Trophoblast cell (in vitro differentiated cells and primary cell): ENCODE data around the gene SLC35A3.

Experiments used
- DNase-seq, 2 donors: peaks; one replicate each; pipeline ENCODE4 v3.0.0-alpha.2; 2016
- H2AFZ ChIP-seq: 2 replicates; pipeline ENCODE4 v1.6.1; 2013; ENCODE audit warnings: low read length, moderate library complexity, mild to moderate bottlenecking; ENCODE audit not compliant: insufficient read depth, poor library complexity
- H2AK5ac ChIP-seq: 2 replicates; pipeline ENCODE4 v1.6.1; 2013; ENCODE audit warnings: mild to moderate bottlenecking, low read length
- H2BK120ac ChIP-seq: 2 replicates; pipeline ENCODE4 v1.6.1; 2013; ENCODE audit warnings: low read length, mild to moderate bottlenecking, moderate library complexity; ENCODE audit not compliant: insufficient read depth, poor library complexity
- H2BK12ac ChIP-seq: 2 replicates; pipeline ENCODE4 v1.6.1; 2013; ENCODE audit warnings: mild to moderate bottlenecking, low read length, moderate library complexity
- H2BK5ac ChIP-seq: 2 replicates; pipeline ENCODE4 v1.6.1; 2013; ENCODE audit warnings: low read length, low read depth, moderate library complexity, mild to moderate bottlenecking; ENCODE audit not compliant: poor library complexity
- H3K14ac ChIP-seq: 2 replicates; pipeline ENCODE4 v1.6.1; 2013; ENCODE audit warnings: mild to moderate bottlenecking, low read length
- H3K18ac ChIP-seq: 2 replicates; pipeline ENCODE4 v1.6.1; 2013; ENCODE audit warnings: mild to moderate bottlenecking, low read length
- H3K23ac ChIP-seq: 2 replicates; pipeline ENCODE4 v1.6.1; 2013; ENCODE audit warnings: low read length
- H3K27ac ChIP-seq: 2 replicates; pipeline ENCODE4 v1.5.1; 2013; ENCODE audit warnings: low read depth, mild to moderate bottlenecking, inconsistent platforms, low read length, moderate library complexity
- H3K27me3 ChIP-seq: 2 replicates; pipeline ENCODE4 v1.6.1; 2013; ENCODE audit warnings: inconsistent platforms, mild to moderate bottlenecking, low read length, moderate library complexity; ENCODE audit not compliant: insufficient read depth
- H3K36me3 ChIP-seq, 2 experiments: 1 replicate in 1 of 2; 2 replicates in 1 of 2; pipeline ENCODE4 v1.6.1; 2013; ENCODE audit warnings: low read length in 2 of 2, mild to moderate bottlenecking in 2 of 2, moderate library complexity in 1 of 2; ENCODE audit not compliant: insufficient read depth in 2 of 2, control insufficient read depth in 1 of 2
- H3K4ac ChIP-seq: 2 replicates; pipeline ENCODE4 v1.6.1; 2013; ENCODE audit warnings: low read depth, mild to moderate bottlenecking, low read length, moderate library complexity
- H3K4me1 ChIP-seq, 2 experiments: 1 replicate in 1 of 2; 2 replicates in 1 of 2; pipeline ENCODE4 v1.6.1; 2013; ENCODE audit warnings: low read length in 2 of 2, mild to moderate bottlenecking in 2 of 2, moderate library complexity in 1 of 2; ENCODE audit not compliant: insufficient read depth in 2 of 2, control insufficient read depth in 1 of 2
- H3K4me2 ChIP-seq: 2 replicates; pipeline ENCODE4 v1.6.1; 2013; ENCODE audit warnings: inconsistent platforms, mild to moderate bottlenecking, low read length, moderate library complexity
- H3K4me3 ChIP-seq: 2 replicates; pipeline ENCODE4 v1.5.1; 2013; ENCODE audit warnings: mild to moderate bottlenecking, low read depth, low read length, inconsistent platforms
- H3K79me1 ChIP-seq: one replicate; pipeline ENCODE4 v1.6.1; 2013; ENCODE audit warnings: low read length
- H3K79me2 ChIP-seq: 2 replicates; pipeline ENCODE4 v1.6.1; 2013; ENCODE audit warnings: low read length, mild to moderate bottlenecking; ENCODE audit not compliant: control insufficient read depth, insufficient read depth, poor library complexity
- H3K9ac ChIP-seq: 2 replicates; pipeline ENCODE4 v1.6.1; 2013; ENCODE audit warnings: mild to moderate bottlenecking, low read length
- H3K9me3 ChIP-seq: 2 replicates; pipeline ENCODE4 v1.6.1; 2013; ENCODE audit warnings: low read depth, mild to moderate bottlenecking, control low read depth, inconsistent platforms, low read length; ENCODE audit not compliant: insufficient read depth
- H4K12ac ChIP-seq: 2 replicates; pipeline ENCODE4 v1.6.1; 2013; ENCODE audit warnings: low read depth, mild to moderate bottlenecking, low read length, moderate library complexity
- H4K8ac ChIP-seq: 2 replicates; pipeline ENCODE4 v1.6.1; 2013; ENCODE audit warnings: low read depth, mild to moderate bottlenecking, low read length, moderate library complexity
- H4K91ac ChIP-seq: one replicate; pipeline ENCODE4 v1.6.1; 2013; ENCODE audit warnings: low read depth, mild to moderate bottlenecking, low read length, moderate library complexity
- WGBS: extraction: QIAGEN DNeasy Blood & Tissue Kit; methylation state at CpG from one replicate; pipeline ENCODE4 v1.1.7; 2013; ENCODE audit warnings: missing lambda C conversion rate; ENCODE audit not compliant: insufficient read length, insufficient coverage; ENCODE audit errors: extremely low coverage; 5-methylcytosine and 5-hydroxymethylcytosine counted together

The SLC35A3 gene

GRCh38 chr1:100070201-100070939 is 100.6 kb downstream of the SLC35A3 start:
- Histone ChIP-seq H4K8ac (no peak overlapping the region), H3K79me2 (no peaks in the 10 kb centered on the region), H3K9me3 (no peaks in the 10 kb centered on the region), H3K4ac (no peak overlapping the region), H3K18ac (no peak overlapping the region), H3K27ac (no peak overlapping the region), H3K14ac (no peak overlapping the region), H4K12ac (no peak overlapping the region), H3K27me3 (no peaks in the 10 kb centered on the region), H2BK5ac (no peak overlapping the region), H3K9ac (no peak overlapping the region), H3K23ac (no peak overlapping the region), H3K4me2 (no peak overlapping the region), H3K79me1 (no peaks in the 10 kb centered on the region), H3K36me3 (peaks cover 19 to 40% of the 10 kb centered on the region in 2 experiments), H3K4me1 (no peaks in the 10 kb centered on the region), H3K4me3 (no peak overlapping the region), H2AK5ac (no peak overlapping the region), H2AFZ (no peak overlapping the region), H4K91ac (no peak overlapping the region), H2BK120ac (no peak overlapping the region), H2BK12ac (no peak overlapping the region)
- no CpG with 5 or more reads among the region's 5 CpGs for WGBS
- no peak for DNase-seq

GRCh38 chr1:100073531-100073930 is 103.7 kb downstream of the SLC35A3 start:
- Histone ChIP-seq H2AFZ (no peak overlapping the region), H3K9me3 (no peaks in the 10 kb centered on the region), H3K4me1 (no peaks in the 10 kb centered on the region), H3K27ac (no peak overlapping the region), H4K12ac (no peak overlapping the region), H3K18ac (no peak overlapping the region), H3K79me2 (no peaks in the 10 kb centered on the region), H3K4me2 (no peak overlapping the region), H3K23ac (no peak overlapping the region), H4K91ac (no peak overlapping the region), H3K27me3 (no peaks in the 10 kb centered on the region), H3K9ac (no peak overlapping the region), H2BK12ac (no peak overlapping the region), H2BK120ac (no peak overlapping the region), H3K4me3 (no peak overlapping the region), H2BK5ac (no peak overlapping the region), H3K36me3 (peaks cover 13 to 32% of the 10 kb centered on the region in 2 experiments), H2AK5ac (no peak overlapping the region), H3K14ac (no peak overlapping the region), H4K8ac (no peak overlapping the region), H3K4ac (no peak overlapping the region), H3K79me1 (no peaks in the 10 kb centered on the region)
- DNase-seq, result no peak
- no CpG with 5 or more reads among the region's 3 CpGs for WGBS

- DNase-seq, result no peak
- Histone ChIP-seq H3K18ac (no peak overlapping the region), H3K27ac (no peak overlapping the region), H4K12ac (no peak overlapping the region), H3K23ac (no peak overlapping the region), H3K27me3 (no peaks in the 10 kb centered on the region), H3K9ac (no peak overlapping the region), H3K79me2 (no peaks in the 10 kb centered on the region), H3K9me3 (no peaks in the 10 kb centered on the region), H3K4me1 (no peaks in the 10 kb centered on the region), H3K4ac (no peak overlapping the region), H3K4me3 (no peak overlapping the region), H3K79me1 (no peaks in the 10 kb centered on the region), H2BK12ac (no peak overlapping the region), H3K4me2 (no peak overlapping the region), H3K36me3 (peaks cover 17 to 37% of the 10 kb centered on the region in 2 experiments), H2BK120ac (no peak overlapping the region), H4K8ac (no peak overlapping the region), H3K14ac (no peak overlapping the region), H2AFZ (no peak overlapping the region), H2BK5ac (no peak overlapping the region), H4K91ac (no peak overlapping the region), H2AK5ac (no peak overlapping the region)
- no CpG with 5 or more reads among the region's 11 CpGs for WGBS
Observed at GRCh38 chr1:100074604-100075395, 105.0 kb downstream of the SLC35A3 start.

- H3K23ac ChIP-seq, result no peak overlapping the region
- H3K36me3 ChIP-seq, result peaks cover 17 to 36% of the 10 kb centered on the region in 2 experiments
- H4K8ac ChIP-seq, result no peak overlapping the region
- no peaks in the 10 kb centered on the region for H3K79me1 ChIP-seq
- no CpG with 5 or more reads among the region's 3 CpGs for WGBS
- no peaks in the 10 kb centered on the region for H3K4me1 ChIP-seq
- H2BK120ac ChIP-seq, result no peak overlapping the region
- H3K4me2 ChIP-seq, result no peak overlapping the region
- H3K79me2 ChIP-seq, result no peaks in the 10 kb centered on the region
- no peak overlapping the region for H3K4ac ChIP-seq
- no peak overlapping the region for H3K9ac ChIP-seq
- H4K91ac ChIP-seq, result no peak overlapping the region
- no peak overlapping the region for H3K4me3 ChIP-seq
- no peaks in the 10 kb centered on the region for H3K9me3 ChIP-seq
- H3K14ac ChIP-seq, result no peak overlapping the region
- H3K18ac ChIP-seq, result no peak overlapping the region
- no peak for DNase-seq
- H2BK12ac ChIP-seq, result no peak overlapping the region
- H3K27me3 ChIP-seq, result no peaks in the 10 kb centered on the region
- no peak overlapping the region for H2AFZ ChIP-seq
- no peak overlapping the region for H2AK5ac ChIP-seq
- H3K27ac ChIP-seq, result no peak overlapping the region
- no peak overlapping the region for H4K12ac ChIP-seq
- H2BK5ac ChIP-seq, result no peak overlapping the region
Observed at GRCh38 chr1:100075773-100076172, 106.0 kb downstream of the SLC35A3 start.
